ENCODE measurements around the gene DIRAS1.
A peak's percentile ranks its signal among the peaks of the same experiment; 100 is the strongest.

Gene DIRAS1

GRCh38 chr19:2755811-2756210 lies 34.6 kb upstream of the DIRAS1 start:
- DNase-seq (ENCODE audit: low read depth in 3 of 3) = no peak

- DNase-seq (ENCODE audit: low read depth in 3 of 3) = no peak
Measured at GRCh38 chr19:2755448-2755705, 34.2 kb upstream of the DIRAS1 start.

GRCh38 chr19:2754659-2755447 lies 33.7 kb upstream of the DIRAS1 start:
- DNase-seq (ENCODE audit: low read depth in 3 of 3) = no peak

- DNase-seq (ENCODE audit: low read depth in 3 of 3) = no peak
Measured at GRCh38 chr19:2751438-2751830, 30.3 kb upstream of the DIRAS1 start.

GRCh38 chr19:2750808-2751437 lies 29.8 kb upstream of the DIRAS1 start:
- DNase-seq (ENCODE audit: low read depth in 3 of 3) = no peak

- DNase-seq (ENCODE audit: low read depth in 3 of 3) = no peak
Measured at GRCh38 chr19:2747349-2747748, 26.2 kb upstream of the DIRAS1 start.

GRCh38 chr19:2744113-2744512 lies 22.9 kb upstream of the DIRAS1 start:
- no peak for DNase-seq (ENCODE audit: low read depth in 3 of 3)

GRCh38 chr19:2743099-2743498 lies 21.9 kb upstream of the DIRAS1 start:
- no peak for DNase-seq (ENCODE audit: low read depth in 3 of 3)

GRCh38 chr19:2740314-2740656 lies 19.1 kb upstream of the DIRAS1 start:
- DNase-seq (ENCODE audit: low read depth in 3 of 3) = no peak

- peak; percentile 99 to 100 (median 99) for DNase-seq (ENCODE audit: low read depth in 3 of 3)
Measured at GRCh38 chr19:2739602-2740313, 18.6 kb upstream of the DIRAS1 start, which contains the start of gene SLC39A3. Gene SLC39A3 (minus strand): TSS chr19:2740017. CDS start chr19:2737257, 2,760 bp downstream.

- no peak for DNase-seq (ENCODE audit: low read depth in 3 of 3)
Measured at GRCh38 chr19:2736550-2737190, 15.5 kb upstream of the DIRAS1 start.

GRCh38 chr19:2735374-2735773 lies 14.2 kb upstream of the DIRAS1 start:
- DNase-seq (ENCODE audit: low read depth in 3 of 3) = no peak

GRCh38 chr19:2734589-2735288 lies 13.6 kb upstream of the DIRAS1 start:
- DNase-seq (ENCODE audit: low read depth in 3 of 3) = no peak

GRCh38 chr19:2733930-2734588 lies 12.9 kb upstream of the DIRAS1 start:
- no peak for DNase-seq (ENCODE audit: low read depth in 3 of 3)

- DNase-seq (ENCODE audit: low read depth in 3 of 3) = no peak
Measured at GRCh38 chr19:2732883-2733282, 11.7 kb upstream of the DIRAS1 start.

GRCh38 chr19:2732157-2732725 lies 11.1 kb upstream of the DIRAS1 start:
- no peak for DNase-seq (ENCODE audit: low read depth in 3 of 3)

GRCh38 chr19:2731181-2731995 lies 10.2 kb upstream of the DIRAS1 start:
- no peak for DNase-seq (ENCODE audit: low read depth in 3 of 3)

GRCh38 chr19:2729943-2730818 lies 9.0 kb upstream of the DIRAS1 start:
- DNase-seq (ENCODE audit: low read depth in 3 of 3) = no peak

GRCh38 chr19:2728783-2729387 lies 7.7 kb upstream of the DIRAS1 start:
- DNase-seq (ENCODE audit: low read depth in 3 of 3) = no peak
